ENCODE measurements around the gene OTOG. TPM values are rescaled to one million over a fixed set of nuclear protein-coding genes. Genes with fewer than 3 reads are reported as not detected.
"Not testable (repeated sequence)": the region's sequence is repeated elsewhere in the genome, so short reads cannot be mapped to it uniquely, and the experiment has no call there.

OTOG gene
- total RNA-seq, 1 donor from 2014 or later, result not detected

DNA sequence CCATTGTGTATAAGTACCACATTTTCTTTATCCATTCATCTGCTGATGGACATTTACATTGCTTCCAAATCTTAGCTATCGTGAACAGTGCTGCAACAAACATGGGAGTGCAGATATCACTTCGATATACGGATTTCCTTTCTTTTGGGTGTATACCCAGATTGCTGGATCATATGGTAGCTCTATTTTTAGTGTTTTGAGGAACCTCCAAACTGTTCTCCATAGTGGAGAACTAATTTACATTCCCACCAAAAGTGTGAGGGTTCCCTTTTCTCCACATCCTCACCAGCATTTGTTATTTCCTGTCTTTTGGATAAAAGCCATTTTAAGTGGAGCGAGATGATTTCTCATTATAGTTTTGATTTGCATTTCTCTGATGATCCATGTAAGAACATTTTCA is 75.7 kb downstream of the OTOG start:
- DNase-seq (ENCODE audit: low spot score); ATAC-seq: not testable (repeated sequence)

DNA sequence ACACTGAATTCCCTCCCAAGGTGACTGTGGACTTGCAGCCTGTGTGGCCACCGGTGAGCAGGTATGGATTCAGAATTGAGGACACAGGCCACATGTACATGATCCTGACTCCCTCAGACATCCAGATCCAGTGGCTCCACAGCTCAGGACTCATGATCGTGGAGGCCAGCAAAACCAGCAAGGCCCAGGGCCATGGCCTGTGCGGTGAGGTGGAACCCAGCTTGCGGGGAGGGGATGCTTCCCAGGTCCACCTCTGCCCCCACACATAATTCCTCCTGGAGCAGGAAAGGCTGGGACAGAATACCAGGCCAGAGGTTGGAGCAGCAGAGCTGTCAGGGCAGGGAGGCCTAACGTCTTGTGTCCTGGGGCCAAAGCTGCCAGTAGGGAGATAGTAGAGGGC is 82.1 kb downstream of the OTOG start:
- ATAC-seq (no peak), DNase-seq (ENCODE audit: low spot score) (no peak)

DNA sequence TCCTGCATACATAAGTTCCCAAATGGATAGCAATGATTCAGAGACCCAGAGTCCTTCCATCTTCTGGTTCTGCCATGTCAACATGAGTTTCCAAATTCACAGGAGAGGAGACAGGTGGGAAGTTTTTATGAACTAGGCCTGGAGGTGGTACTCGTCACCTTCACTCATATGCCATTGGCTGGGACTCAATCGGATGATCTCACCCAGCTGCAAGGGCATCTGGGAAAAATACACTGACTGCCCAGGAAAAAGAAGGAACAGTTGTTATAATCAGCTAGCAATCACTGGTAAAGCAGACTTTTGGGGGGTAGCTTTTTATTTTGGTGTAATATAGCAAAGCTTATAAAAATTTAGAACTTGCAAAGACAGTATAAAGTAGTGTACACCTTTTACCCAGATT is 83.9 kb downstream of the OTOG start:
- DNase-seq (ENCODE audit: low spot score), result no peak
- ATAC-seq, result no peak

DNA sequence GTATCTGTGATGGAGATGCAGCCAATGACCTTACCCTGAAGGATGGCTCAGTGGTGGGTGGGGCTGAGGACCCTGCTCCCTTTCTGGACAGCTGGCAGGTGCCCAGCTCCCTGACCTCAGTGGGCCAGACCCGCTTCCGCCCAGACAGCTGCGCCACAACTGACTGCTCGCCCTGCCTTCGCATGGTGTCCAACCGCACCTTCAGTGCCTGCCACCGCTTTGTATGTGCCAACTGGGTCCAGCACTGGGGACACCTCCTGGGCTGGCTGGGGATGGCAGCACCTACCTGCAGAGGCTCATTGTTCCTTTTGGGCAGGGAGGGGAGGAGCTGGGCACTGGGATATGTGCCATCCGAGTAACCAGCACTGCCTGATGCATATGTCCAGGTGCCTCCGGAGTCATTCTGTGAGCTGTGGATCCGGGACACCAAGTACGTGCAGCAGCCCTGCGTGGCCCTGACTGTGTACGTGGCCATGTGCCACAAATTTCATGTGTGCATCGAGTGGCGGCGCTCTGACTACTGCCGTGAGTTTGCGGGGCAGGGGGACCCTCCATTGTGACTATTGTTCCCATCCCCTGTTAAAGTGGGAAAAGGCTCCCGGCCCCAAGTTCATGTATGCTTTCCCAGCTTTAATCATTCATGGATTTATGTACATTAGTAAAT is 84.8 kb downstream of the OTOG start:
- no peak for DNase-seq (ENCODE audit: low spot score)

DNA sequence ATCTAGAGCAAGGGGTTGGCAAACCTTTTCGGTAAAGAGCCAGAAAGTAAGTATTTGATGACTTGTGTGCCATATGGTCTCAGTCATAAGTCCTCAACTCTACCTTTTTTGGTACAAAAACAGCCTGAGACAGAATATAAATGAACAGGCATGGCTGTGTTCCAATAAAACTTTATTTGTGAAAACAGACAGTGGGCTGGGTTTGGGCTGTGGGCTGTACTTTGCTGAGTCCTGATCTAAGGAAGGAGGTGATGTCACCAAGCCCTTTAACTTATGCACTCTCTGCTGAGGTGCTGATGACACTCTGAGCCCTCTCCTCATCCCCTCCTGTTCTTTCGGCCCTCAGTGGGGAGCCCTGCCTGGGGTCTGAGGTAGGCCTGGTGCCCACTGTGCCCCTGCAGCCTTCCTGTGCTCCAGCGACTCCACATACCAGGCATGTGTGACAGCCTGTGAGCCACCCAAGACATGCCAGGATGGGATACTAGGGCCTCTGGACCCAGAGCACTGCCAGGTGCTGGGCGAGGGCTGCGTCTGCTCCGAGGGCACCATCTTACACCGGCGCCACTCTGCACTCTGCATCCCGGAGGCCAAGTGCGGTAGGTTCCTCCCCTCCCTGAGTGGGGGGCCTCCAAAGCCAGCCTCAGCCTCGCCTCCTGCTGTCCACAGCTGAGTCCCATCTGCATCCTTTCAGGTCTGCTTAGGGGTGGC is 86.4 kb downstream of the OTOG start:
- ATAC-seq, result no peak
- no peak for DNase-seq (ENCODE audit: low spot score)

More for the DNA sequence above, 84.8 kb downstream of the OTOG start:
- ATAC-seq, result no peak

DNA sequence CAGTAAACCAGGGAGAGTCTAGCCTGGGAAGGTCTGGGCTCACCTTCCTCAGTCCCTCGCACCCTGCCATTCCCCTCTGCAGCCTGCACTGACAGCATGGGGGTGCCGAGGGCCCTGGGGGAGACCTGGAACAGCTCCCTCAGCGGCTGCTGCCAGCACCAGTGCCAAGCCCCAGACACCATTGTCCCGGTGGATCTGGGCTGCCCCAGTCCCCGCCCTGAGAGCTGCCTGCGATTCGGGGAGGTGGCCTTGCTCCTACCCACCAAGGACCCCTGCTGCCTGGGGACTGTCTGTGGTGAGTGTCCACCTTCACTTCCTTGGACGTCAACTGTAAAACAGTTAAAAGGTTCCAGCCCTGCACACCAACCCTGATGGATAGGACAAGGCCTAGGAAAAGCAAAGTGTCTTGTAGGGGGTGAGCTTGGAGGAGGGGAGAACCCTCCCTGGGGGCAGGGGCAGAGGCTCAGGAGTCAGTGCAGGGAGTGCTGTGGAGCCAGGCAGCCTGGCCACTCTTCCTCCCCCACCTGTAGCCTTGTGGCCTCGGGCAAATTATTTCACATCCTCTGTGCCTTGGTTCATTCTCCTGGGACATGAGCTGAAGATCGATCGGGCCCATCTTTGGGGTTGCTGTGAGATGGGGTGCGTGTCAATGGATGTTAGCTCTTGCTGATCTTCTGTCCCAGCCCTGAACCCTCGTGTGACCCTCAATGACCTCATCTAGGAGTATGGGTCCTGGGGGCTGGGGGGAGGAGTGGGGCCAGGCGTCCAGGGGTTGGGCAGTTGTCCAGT is 87.1 kb downstream of the OTOG start:
- DNase-seq (ENCODE audit: low spot score), result no peak

DNA sequence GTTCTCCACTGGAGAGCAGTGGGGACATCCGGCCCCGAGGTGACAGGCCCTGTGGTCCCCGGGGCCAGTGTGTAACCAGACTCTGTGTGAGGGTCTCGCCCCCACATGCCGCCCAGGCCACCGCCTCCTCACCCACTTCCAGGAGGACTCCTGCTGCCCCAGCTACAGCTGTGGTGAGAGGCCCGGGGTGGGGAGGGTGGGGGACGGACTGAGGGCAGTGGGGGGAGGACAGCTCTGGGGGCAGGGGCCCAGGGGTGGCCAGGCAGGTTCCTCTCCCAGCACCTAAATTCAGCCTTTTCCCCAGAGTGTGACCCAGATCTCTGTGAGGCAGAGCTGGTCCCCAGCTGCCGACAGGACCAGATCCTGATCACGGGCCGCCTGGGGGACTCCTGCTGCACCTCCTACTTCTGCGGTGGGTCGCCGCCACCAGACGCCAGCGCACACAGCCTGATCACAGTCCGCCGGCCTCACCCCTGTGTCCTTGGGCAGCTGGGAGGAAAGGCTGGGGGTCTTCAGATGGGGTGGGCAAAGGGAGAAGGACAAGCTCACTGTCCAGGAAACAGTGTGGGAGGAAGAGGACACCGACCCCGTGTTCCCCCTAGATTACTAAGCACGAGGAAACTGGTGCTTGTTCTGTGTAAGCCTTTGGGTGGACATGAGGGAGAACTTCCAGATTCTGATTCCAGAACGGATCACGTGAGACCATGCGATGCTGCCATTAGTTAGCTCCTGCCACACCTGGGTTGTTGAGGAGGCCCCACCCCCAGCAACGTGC is 87.9 kb downstream of the OTOG start:
- ATAC-seq (no peak), DNase-seq (ENCODE audit: low spot score) (no peak)

More for the DNA sequence above, 87.1 kb downstream of the OTOG start:
- ATAC-seq, result no peak

DNA sequence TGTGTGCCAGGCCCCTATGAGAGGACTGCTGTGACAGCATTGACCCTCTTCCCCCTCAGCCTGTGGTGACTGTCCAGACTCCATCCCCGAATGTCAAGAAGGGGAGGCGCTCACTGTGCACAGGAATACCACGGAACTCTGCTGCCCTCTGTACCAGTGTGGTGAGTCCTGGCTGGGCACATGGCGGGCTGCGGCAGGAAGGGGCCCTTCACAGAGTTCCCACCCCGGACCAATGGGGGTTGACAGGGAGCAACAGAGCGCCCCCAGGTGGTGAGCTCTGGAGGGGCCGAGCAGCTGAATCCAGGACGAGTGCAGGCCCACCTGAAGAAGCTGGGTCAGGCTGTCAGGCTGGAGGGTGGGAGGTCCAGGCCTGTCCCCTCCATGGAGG is 88.5 kb downstream of the OTOG start:
- ATAC-seq (no peak), DNase-seq (ENCODE audit: low spot score) (no peak)

DNA sequence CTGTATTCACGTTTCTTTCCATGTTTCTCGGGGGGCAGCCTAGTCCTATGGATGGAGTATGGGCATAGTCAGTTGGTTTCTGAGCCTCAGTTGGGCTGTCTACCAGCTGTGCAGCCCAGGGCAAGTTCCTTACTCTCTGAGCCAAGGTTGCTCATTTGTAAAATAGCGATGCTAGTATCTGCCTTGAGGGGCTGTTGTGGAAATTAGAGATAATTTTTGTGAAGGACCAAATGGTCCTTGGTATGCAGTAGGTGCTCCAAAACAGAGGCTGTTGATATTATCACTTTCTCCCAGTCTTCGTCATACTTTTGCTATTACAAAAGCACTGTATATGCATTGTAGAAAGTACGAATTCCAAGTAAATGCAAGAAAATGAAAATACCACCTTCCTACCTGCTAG is 89.7 kb downstream of the OTOG start:
- ATAC-seq (no peak), DNase-seq (ENCODE audit: low spot score) (no peak)

DNA sequence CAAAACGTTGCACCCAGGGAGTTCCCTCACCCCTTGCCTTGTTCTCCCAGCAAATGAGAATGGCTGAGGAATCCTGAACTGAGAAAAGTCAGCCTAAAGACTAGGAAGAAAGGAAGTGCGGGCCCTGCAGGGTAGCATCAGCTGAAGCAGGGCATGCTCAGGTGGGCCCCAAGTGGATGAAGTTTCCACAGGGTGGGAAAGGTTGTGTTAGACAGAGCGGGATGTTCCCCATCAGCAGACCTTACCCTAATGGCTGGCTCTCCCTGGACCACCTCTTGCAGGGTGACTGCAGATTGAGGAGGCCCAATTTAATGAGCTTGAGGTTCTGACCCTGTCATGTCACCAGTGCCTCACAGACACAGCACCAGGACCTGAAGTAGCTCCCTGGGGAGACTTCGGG is 90.8 kb downstream of the OTOG start:
- ATAC-seq (no peak), DNase-seq (ENCODE audit: low spot score) (no peak)

DNA sequence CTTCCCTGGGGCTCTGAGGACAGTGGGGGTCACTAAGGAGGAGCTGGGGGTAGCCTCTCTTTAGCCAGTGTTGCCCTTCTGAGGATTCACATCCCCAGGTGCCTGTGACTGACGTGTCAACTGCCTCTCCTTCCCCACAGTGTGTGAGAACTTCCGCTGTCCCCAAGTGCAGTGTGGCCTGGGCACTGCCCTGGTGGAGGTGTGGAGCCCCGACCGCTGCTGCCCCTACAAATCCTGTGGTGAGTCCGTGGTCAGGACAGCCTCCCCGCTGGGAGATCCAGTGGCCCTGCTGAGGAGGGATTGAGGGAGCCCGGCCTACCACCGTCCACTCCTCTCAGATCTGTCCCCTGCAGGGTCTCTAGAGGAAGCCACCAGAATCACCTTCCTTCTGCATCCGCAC is 91.3 kb downstream of the OTOG start:
- no peak for DNase-seq (ENCODE audit: low spot score)
- no peak for ATAC-seq

DNA sequence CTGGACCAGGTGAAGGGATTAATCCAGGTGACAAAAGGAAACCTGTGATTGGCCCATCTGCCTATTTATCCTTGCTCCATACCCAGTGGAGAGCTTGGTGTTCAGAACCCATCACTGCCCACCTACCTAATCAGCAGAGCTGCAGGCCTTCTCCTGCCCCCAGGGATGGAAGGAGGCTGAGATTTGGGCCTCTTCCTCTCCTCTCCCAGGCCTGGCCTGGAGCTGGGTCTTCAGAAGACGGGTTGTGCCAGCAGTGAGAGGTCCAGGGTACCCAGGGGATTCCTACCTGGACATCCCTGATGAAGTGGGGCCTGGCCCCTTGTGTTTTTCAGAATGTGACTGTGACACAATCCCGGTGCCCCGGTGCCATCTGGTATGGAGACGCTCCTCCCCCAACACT is 92.0 kb downstream of the OTOG start:
- no peak for ATAC-seq
- no peak for DNase-seq (ENCODE audit: low spot score)

DNA sequence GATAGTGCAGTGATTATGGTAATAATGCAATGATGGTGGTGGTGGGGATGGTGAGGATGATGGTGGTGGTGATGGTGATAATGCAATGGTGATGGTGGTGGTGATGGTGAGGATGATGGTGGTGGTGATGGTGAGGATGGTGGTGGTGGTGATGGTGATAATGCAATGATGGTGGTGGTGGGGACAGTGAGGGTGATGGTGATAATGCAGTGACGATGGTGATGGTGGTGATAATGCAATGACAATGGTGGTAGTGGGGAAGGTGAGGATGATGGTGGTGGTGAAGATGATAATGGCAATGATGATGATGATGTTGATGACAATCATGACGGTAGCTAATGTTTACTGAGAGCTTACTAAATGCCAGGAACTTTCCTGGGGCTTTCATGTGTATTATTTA is 92.7 kb downstream of the OTOG start:
- DNase-seq (ENCODE audit: low spot score) (no peak), ATAC-seq (no peak)

DNA sequence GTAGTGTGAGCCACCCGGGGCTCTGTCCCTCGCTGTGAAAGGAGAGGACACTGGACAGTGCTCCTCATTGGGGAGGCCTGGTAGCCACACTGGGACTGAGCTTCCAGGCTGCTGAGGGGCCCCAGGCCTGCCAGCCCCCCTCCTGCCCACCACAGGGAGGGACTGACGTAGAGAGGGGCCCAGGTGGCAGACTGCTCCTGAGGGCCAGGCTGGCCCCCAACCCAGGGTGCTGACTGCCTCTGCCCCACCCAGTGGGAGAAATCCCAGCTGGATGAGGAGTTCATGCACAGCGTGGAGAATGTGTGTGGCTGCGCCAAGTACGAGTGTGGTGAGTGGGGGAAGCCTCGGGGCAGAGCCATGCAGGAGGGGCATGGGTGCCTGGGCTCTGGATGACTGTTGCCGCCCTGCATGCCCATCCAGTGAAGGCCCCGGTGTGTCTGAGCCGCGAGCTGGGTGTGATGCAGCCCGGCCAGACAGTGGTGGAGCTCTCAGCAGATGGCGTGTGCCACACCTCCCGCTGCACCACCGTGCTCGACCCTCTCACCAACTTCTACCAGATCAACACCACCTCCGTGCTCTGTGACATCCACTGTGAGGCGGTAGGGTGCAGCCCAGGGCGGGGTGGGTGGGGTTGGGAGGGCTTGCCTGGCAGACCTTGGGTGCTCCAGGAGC is 93.6 kb downstream of the OTOG start:
- ATAC-seq (no peak), DNase-seq (ENCODE audit: low spot score) (no peak)

DNA sequence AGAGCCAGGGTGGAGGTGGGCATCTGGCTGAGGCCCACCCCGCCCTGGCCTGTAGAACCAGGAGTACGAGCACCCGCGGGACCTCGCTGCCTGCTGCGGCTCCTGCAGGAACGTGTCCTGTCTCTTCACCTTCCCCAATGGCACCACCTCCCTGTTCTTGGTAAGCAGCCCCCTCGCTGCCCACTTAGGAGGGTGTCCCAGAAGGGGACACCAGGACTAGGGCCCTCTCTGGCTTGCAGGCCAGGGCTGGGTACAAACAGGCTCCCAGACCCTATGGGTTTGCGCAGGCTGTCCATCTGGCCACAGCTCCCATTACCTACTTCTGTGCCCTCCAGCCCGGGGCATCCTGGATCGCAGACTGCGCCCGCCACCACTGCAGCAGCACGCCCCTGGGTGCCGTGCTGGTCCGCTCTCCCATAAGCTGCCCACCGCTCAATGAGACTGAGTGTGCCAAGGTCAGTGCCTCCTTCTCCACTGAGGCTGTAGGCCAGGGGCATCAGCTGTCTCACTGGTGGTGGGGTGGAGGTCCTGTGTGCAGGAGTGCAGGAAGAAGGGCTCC is 94.8 kb downstream of the OTOG start:
- DNase-seq (ENCODE audit: low spot score) (no peak), ATAC-seq (no peak)

DNA sequence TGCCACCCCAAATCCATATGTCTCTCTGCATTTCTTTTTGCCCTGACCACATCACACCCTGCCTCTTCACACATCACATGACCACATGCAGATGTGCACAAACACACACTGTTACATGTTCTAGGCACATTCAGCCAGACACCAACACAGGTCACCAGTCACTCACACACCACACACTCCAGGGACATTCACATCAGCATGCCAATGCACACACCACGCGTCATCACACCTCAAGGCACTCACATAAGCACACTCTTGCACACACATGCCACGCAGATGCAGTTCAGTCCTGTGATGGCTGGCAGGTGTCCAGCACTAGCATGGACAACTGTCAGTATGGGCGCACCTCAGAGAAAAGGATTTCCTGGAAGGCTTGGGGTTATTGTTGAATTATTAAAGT is 95.3 kb downstream of the OTOG start:
- ATAC-seq, result no peak

DNA sequence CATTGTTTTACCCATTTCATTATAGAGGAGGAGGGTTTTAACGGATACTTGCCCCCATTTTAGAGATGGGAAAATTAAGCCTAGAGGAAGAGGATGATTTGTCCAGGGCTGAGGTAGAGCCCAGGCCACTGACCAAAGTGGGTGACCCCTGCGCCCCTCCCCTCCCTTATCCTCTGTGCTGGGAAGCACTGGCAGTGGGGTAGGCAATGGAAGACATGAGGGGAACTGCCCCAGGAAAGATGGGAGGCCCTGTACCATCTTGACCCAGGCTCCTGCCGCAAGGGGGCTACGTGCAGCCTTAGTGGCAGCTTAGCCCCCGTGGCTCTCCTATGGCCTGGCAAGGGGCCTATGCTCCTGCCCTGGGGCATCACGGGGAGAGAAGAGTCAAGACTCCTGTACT is 95.9 kb downstream of the OTOG start:
- no peak for DNase-seq (ENCODE audit: low spot score)

More for the DNA sequence above, 95.3 kb downstream of the OTOG start:
- no peak for DNase-seq (ENCODE audit: low spot score)

DNA sequence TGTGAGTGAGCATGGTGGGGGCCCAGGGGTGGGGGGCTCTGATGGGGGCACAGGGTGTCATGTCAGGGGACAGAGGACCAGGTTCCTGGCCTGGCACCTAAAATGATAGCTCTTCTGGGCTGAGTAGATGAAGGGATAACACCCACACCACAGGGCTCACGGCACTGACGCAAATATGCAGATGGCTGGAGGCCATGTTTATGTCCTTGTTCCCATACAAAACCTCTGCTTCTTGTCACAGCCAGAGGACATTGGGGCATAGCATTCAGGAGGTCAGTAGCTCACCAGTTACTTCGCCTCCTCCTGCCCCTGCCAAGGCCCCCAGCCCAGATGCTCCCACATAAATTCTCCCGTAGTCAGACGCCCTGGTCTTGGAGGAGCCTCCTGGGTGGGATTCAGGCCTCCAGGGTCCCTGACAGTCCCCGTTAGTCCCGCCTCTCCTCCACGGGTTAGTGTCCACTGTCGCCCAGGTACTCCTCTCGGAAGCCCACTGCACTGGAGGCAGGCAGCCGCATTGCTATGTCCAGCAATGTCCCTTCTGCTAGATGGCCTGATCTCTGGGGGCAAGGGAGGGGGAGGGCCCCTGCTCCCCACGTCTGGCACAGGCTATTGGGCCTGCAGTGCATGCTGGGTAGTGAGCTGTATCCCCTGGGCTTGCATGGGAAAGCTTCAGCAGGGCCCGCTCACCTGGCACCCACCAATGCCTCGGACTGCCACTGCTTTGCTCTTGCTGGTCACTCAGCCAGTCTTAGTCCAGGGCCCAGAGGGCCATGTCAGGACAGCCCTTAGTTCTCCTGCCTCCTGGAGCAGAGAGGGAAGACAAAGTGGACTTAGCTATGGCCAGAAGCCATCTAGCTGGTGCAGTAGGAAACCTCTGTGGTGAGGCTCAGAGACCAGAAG is 96.7 kb downstream of the OTOG start:
- ATAC-seq (no peak), DNase-seq (ENCODE audit: low spot score) (no peak)

More for the DNA sequence above, 95.9 kb downstream of the OTOG start:
- ATAC-seq, result no peak
